Adrenal gland (tissue), 5 donors: ENCODE measurements around the gene RPAP3.

Experiments
- POLR2A ChIP-seq, 2 donors: fragments of 450-650 bp; IDR thresholded peaks; one replicate each; pipeline ENCODE4 v1.6.1; 2017; ENCODE audit warnings: antibody characterized with exemption in 2 of 2, mild to moderate bottlenecking in 2 of 2, moderate library complexity in 1 of 2
- TF ChIP-seq, protein P1 (sequence below), 6 experiments: fragments of 450-650 bp in 4 of 6; fragments of 200-600 bp in 2 of 6; sonication (generic) in 1 of 6; IDR thresholded peaks; 1 replicate in 5 of 6; 2 replicates in 1 of 6; pipeline versions ENCODE4 v1.5.1 to v1.8.0; 2016 to 2021; ENCODE audit warnings: antibody characterized with exemption in 6 of 6, mild to moderate bottlenecking in 2 of 6, moderate library complexity in 1 of 6
- donor health status: DM: no; HTN: no; CAD: no.

DNA sequence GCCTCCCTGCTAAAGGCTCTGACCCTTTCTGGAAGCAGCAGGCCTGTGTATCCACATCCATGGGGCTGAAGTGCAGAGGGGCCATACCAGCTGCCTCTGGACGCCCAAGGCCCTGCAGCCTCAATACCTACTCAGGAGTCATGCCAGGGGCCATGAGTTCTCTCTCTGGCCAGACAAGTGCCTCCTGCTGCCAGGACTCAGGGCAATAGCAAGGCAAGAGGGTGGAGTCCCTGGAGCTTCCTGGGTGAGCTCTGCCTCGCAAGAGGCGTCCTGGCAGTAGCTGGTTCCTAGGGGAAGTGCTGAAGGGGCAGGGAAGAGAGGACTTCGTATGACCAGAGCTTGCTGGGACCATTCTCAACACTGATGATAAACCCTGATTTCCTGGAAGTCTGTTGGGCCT is 30.4 kb upstream of the RPAP3 start:
- TF ChIP-seq, protein P1, sequence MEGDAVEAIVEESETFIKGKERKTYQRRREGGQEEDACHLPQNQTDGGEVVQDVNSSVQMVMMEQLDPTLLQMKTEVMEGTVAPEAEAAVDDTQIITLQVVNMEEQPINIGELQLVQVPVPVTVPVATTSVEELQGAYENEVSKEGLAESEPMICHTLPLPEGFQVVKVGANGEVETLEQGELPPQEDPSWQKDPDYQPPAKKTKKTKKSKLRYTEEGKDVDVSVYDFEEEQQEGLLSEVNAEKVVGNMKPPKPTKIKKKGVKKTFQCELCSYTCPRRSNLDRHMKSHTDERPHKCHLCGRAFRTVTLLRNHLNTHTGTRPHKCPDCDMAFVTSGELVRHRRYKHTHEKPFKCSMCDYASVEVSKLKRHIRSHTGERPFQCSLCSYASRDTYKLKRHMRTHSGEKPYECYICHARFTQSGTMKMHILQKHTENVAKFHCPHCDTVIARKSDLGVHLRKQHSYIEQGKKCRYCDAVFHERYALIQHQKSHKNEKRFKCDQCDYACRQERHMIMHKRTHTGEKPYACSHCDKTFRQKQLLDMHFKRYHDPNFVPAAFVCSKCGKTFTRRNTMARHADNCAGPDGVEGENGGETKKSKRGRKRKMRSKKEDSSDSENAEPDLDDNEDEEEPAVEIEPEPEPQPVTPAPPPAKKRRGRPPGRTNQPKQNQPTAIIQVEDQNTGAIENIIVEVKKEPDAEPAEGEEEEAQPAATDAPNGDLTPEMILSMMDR (IDR thresholded peaks at IDR 0.05) = no peak
- no peak for TF ChIP-seq POLR2A (IDR thresholded peaks at IDR 0.05)
